ENCODE measurements around the gene PINK1.

DNA sequence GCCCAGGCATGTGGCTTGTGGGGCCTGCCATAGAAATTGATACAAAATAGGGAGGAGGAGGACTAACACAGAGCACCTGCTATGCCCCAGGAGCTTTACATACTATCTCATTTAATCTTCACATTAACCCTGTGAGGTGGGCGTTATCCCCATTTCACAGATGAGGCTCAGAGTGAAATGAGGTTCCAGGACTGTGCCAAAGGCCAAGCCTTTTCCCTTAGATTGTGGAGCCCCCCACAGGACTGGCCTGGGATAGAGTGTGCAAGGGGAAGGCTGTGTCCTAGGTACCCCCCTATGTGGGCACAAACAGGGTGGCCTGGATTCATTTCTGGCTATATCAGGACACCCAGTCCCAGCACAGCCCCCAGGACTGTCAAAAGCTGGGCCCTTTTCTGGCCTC lies 30.1 kb downstream of the PINK1 start:
- TF ChIP-seq CTCF (conservative IDR thresholded peaks at IDR 0.05) (no peak), EZH2 (IDR thresholded peaks at IDR 0.05; ENCODE audit: low read depth) (no peak)
